Trophoblast cell (in vitro differentiated cells and primary cell): ENCODE measurements around the gene MRPL49.

Source experiments
- DNase-seq, 2 donors: peaks; one replicate each; pipeline ENCODE4 v3.0.0-alpha.2; 2016
- H2AFZ ChIP-seq: 2 replicates; pipeline ENCODE4 v1.6.1; 2013; ENCODE audit warnings: low read length, moderate library complexity, mild to moderate bottlenecking; ENCODE audit not compliant: insufficient read depth, poor library complexity
- H2AK5ac ChIP-seq: 2 replicates; pipeline ENCODE4 v1.6.1; 2013; ENCODE audit warnings: mild to moderate bottlenecking, low read length
- H2BK120ac ChIP-seq: 2 replicates; pipeline ENCODE4 v1.6.1; 2013; ENCODE audit warnings: low read length, mild to moderate bottlenecking, moderate library complexity; ENCODE audit not compliant: insufficient read depth, poor library complexity
- H2BK12ac ChIP-seq: 2 replicates; pipeline ENCODE4 v1.6.1; 2013; ENCODE audit warnings: mild to moderate bottlenecking, low read length, moderate library complexity
- H2BK5ac ChIP-seq: 2 replicates; pipeline ENCODE4 v1.6.1; 2013; ENCODE audit warnings: low read length, low read depth, moderate library complexity, mild to moderate bottlenecking; ENCODE audit not compliant: poor library complexity
- H3K14ac ChIP-seq: 2 replicates; pipeline ENCODE4 v1.6.1; 2013; ENCODE audit warnings: mild to moderate bottlenecking, low read length
- H3K18ac ChIP-seq: 2 replicates; pipeline ENCODE4 v1.6.1; 2013; ENCODE audit warnings: mild to moderate bottlenecking, low read length
- H3K23ac ChIP-seq: 2 replicates; pipeline ENCODE4 v1.6.1; 2013; ENCODE audit warnings: low read length
- H3K27ac ChIP-seq: 2 replicates; pipeline ENCODE4 v1.5.1; 2013; ENCODE audit warnings: low read depth, mild to moderate bottlenecking, inconsistent platforms, low read length, moderate library complexity
- H3K27me3 ChIP-seq: 2 replicates; pipeline ENCODE4 v1.6.1; 2013; ENCODE audit warnings: inconsistent platforms, mild to moderate bottlenecking, low read length, moderate library complexity; ENCODE audit not compliant: insufficient read depth
- H3K36me3 ChIP-seq, 2 experiments: 1 replicate in 1 of 2; 2 replicates in 1 of 2; pipeline ENCODE4 v1.6.1; 2013; ENCODE audit warnings: low read length in 2 of 2, mild to moderate bottlenecking in 2 of 2, moderate library complexity in 1 of 2; ENCODE audit not compliant: insufficient read depth in 2 of 2, control insufficient read depth in 1 of 2
- H3K4ac ChIP-seq: 2 replicates; pipeline ENCODE4 v1.6.1; 2013; ENCODE audit warnings: low read depth, mild to moderate bottlenecking, low read length, moderate library complexity
- H3K4me1 ChIP-seq, 2 experiments: 1 replicate in 1 of 2; 2 replicates in 1 of 2; pipeline ENCODE4 v1.6.1; 2013; ENCODE audit warnings: low read length in 2 of 2, mild to moderate bottlenecking in 2 of 2, moderate library complexity in 1 of 2; ENCODE audit not compliant: insufficient read depth in 2 of 2, control insufficient read depth in 1 of 2
- H3K4me2 ChIP-seq: 2 replicates; pipeline ENCODE4 v1.6.1; 2013; ENCODE audit warnings: inconsistent platforms, mild to moderate bottlenecking, low read length, moderate library complexity
- H3K4me3 ChIP-seq: 2 replicates; pipeline ENCODE4 v1.5.1; 2013; ENCODE audit warnings: mild to moderate bottlenecking, low read depth, low read length, inconsistent platforms
- H3K79me1 ChIP-seq: one replicate; pipeline ENCODE4 v1.6.1; 2013; ENCODE audit warnings: low read length
- H3K79me2 ChIP-seq: 2 replicates; pipeline ENCODE4 v1.6.1; 2013; ENCODE audit warnings: low read length, mild to moderate bottlenecking; ENCODE audit not compliant: control insufficient read depth, insufficient read depth, poor library complexity
- H3K9ac ChIP-seq: 2 replicates; pipeline ENCODE4 v1.6.1; 2013; ENCODE audit warnings: mild to moderate bottlenecking, low read length
- H3K9me3 ChIP-seq: 2 replicates; pipeline ENCODE4 v1.6.1; 2013; ENCODE audit warnings: low read depth, mild to moderate bottlenecking, control low read depth, inconsistent platforms, low read length; ENCODE audit not compliant: insufficient read depth
- H4K12ac ChIP-seq: 2 replicates; pipeline ENCODE4 v1.6.1; 2013; ENCODE audit warnings: low read depth, mild to moderate bottlenecking, low read length, moderate library complexity
- H4K8ac ChIP-seq: 2 replicates; pipeline ENCODE4 v1.6.1; 2013; ENCODE audit warnings: low read depth, mild to moderate bottlenecking, low read length, moderate library complexity
- H4K91ac ChIP-seq: one replicate; pipeline ENCODE4 v1.6.1; 2013; ENCODE audit warnings: low read depth, mild to moderate bottlenecking, low read length, moderate library complexity
- WGBS: extraction: QIAGEN DNeasy Blood & Tissue Kit; methylation state at CpG from one replicate; pipeline ENCODE4 v1.1.7; 2013; ENCODE audit warnings: missing lambda C conversion rate; ENCODE audit not compliant: insufficient read length, insufficient coverage; ENCODE audit errors: extremely low coverage; 5-methylcytosine and 5-hydroxymethylcytosine counted together

The MRPL49 gene

GRCh38 chr11:65095974-65096806 lies 25.9 kb upstream of the MRPL49 start, which contains the start of gene VPS51:
Gene VPS51, plus strand, starts transcription at chr11:65096214. Its CDS starts 37 bp downstream, at chr11:65096251.
- Histone ChIP-seq H3K4me3 (peak within 1 kb of the TSS; percentile 76), H3K14ac (peak within 1 kb of the TSS; percentile 47)
- no CpG with 5 or more reads among the region's 52 CpGs for WGBS

GRCh38 chr11:65096926-65097325 lies 25.2 kb upstream of the MRPL49 start:
- H3K9ac ChIP-seq, result no peak overlapping the region
- H4K91ac ChIP-seq, result no peak overlapping the region
- no peak for DNase-seq
- H3K23ac ChIP-seq, result no peak overlapping the region
- no peak overlapping the region for H3K14ac ChIP-seq
- no peak overlapping the region for H2BK12ac ChIP-seq
- H3K79me1 ChIP-seq, result peaks cover 7% of the 10 kb centered on the region
- no peak overlapping the region for H2BK5ac ChIP-seq
- no peak overlapping the region for H3K27ac ChIP-seq
- H3K18ac ChIP-seq, result no peak overlapping the region
- no peak overlapping the region for H4K8ac ChIP-seq
- H2AFZ ChIP-seq, result no peak overlapping the region
- no peak overlapping the region for H2BK120ac ChIP-seq
- no peaks in the 10 kb centered on the region for H3K27me3 ChIP-seq
- H3K36me3 ChIP-seq, result no peaks in the 10 kb centered on the region
- no peaks in the 10 kb centered on the region for H3K79me2 ChIP-seq
- H3K9me3 ChIP-seq, result no peaks in the 10 kb centered on the region
- H3K4me3 ChIP-seq, result peak overlapping the region; percentile 55
- peak overlapping the region; percentile 64 for H3K4me2 ChIP-seq
- H2AK5ac ChIP-seq, result no peak overlapping the region
- H4K12ac ChIP-seq, result no peak overlapping the region
- H3K4ac ChIP-seq, result no peak overlapping the region
- no CpG with 5 or more reads among the region's 8 CpGs for WGBS
- peaks cover 0 to 7% of the 10 kb centered on the region in 2 experiments for H3K4me1 ChIP-seq

More at GRCh38 chr11:65095974-65096806, 25.9 kb upstream of the MRPL49 start, which contains the start of gene VPS51:
- H3K18ac ChIP-seq, result peak within 1 kb of the TSS; percentile 42
- peak within 1 kb of the TSS; percentile 98 for H4K8ac ChIP-seq
- no peaks in the 10 kb centered on the region for H3K9me3 ChIP-seq
- no peak within 1 kb of the TSS for H2AK5ac ChIP-seq
- H3K36me3 ChIP-seq, result no peaks in the 10 kb centered on the region
- H3K79me2 ChIP-seq, result no peaks in the 10 kb centered on the region
- DNase-seq, result peak; percentile 76 to 91
- H2BK120ac ChIP-seq, result peak within 1 kb of the TSS; percentile 44
- peak within 1 kb of the TSS; percentile 60 for H4K91ac ChIP-seq
- peak within 1 kb of the TSS; percentile 76 for H2AFZ ChIP-seq
- H3K79me1 ChIP-seq, result peaks cover 7% of the 10 kb centered on the region
- peak within 1 kb of the TSS; percentile 64 for H3K4me2 ChIP-seq
- peak within 1 kb of the TSS; percentile 72 for H3K9ac ChIP-seq
- no peak within 1 kb of the TSS for H3K4ac ChIP-seq
- H3K23ac ChIP-seq, result no peak within 1 kb of the TSS
- peak within 1 kb of the TSS; percentile 65 for H2BK5ac ChIP-seq
- peak within 1 kb of the TSS; percentile 85 for H4K12ac ChIP-seq
- H3K4me1 ChIP-seq, result peaks cover 0 to 7% of the 10 kb centered on the region in 2 experiments
- peak within 1 kb of the TSS; percentile 56 for H3K27ac ChIP-seq
- H3K27me3 ChIP-seq, result no peaks in the 10 kb centered on the region
- no peak within 1 kb of the TSS for H2BK12ac ChIP-seq

- H4K91ac ChIP-seq, result no peak overlapping the region
- H3K4me1 ChIP-seq, result peaks cover 0 to 4% of the 10 kb centered on the region in 2 experiments
- no peak overlapping the region for H3K4me3 ChIP-seq
- no peak overlapping the region for H2BK120ac ChIP-seq
- no peak overlapping the region for H2AK5ac ChIP-seq
- H3K27me3 ChIP-seq, result no peaks in the 10 kb centered on the region
- H3K27ac ChIP-seq, result no peak overlapping the region
- H4K12ac ChIP-seq, result no peak overlapping the region
- no peaks in the 10 kb centered on the region for H3K79me2 ChIP-seq
- no peaks in the 10 kb centered on the region for H3K9me3 ChIP-seq
- peaks cover 0 to 5% of the 10 kb centered on the region in 2 experiments for H3K36me3 ChIP-seq
- H3K4ac ChIP-seq, result no peak overlapping the region
- no peak overlapping the region for H3K23ac ChIP-seq
- no peak overlapping the region for H3K18ac ChIP-seq
- DNase-seq, result no peak
- H4K8ac ChIP-seq, result no peak overlapping the region
- no peak overlapping the region for H2AFZ ChIP-seq
- no CpG with 5 or more reads among the region's 6 CpGs for WGBS
- H2BK12ac ChIP-seq, result no peak overlapping the region
- no peak overlapping the region for H3K14ac ChIP-seq
- H3K9ac ChIP-seq, result no peak overlapping the region
- H2BK5ac ChIP-seq, result no peak overlapping the region
- no peak overlapping the region for H3K4me2 ChIP-seq
- H3K79me1 ChIP-seq, result peaks cover 4% of the 10 kb centered on the region
Measured at GRCh38 chr11:65100674-65101350, 21.3 kb upstream of the MRPL49 start.

- WGBS, result no CpG with 5 or more reads among the region's 8 CpGs
- no peak for DNase-seq
Measured at GRCh38 chr11:65102142-65103095, 19.7 kb upstream of the MRPL49 start.

More at GRCh38 chr11:65102142-65103095, 19.7 kb upstream of the MRPL49 start:
- Histone ChIP-seq H3K23ac (no peak overlapping the region), H2AFZ (no peak overlapping the region), H3K14ac (no peak overlapping the region), H3K4ac (no peak overlapping the region), H4K91ac (no peak overlapping the region), H2BK120ac (no peak overlapping the region), H2AK5ac (no peak overlapping the region), H3K79me2 (no peaks in the 10 kb centered on the region), H3K4me1 (no peaks in the 10 kb centered on the region), H2BK5ac (no peak overlapping the region), H3K4me3 (no peak overlapping the region), H3K79me1 (no peaks in the 10 kb centered on the region), H3K36me3 (peaks cover 6% of the 10 kb centered on the region in 2 experiments), H4K8ac (no peak overlapping the region), H3K9me3 (no peaks in the 10 kb centered on the region), H3K9ac (peak overlapping the region; percentile 12), H3K27ac (no peak overlapping the region), H3K27me3 (no peaks in the 10 kb centered on the region), H3K18ac (no peak overlapping the region), H2BK12ac (no peak overlapping the region), H4K12ac (no peak overlapping the region), H3K4me2 (no peak overlapping the region)
